A549 (cell line): ENCODE data around the gene EPN3. TPM values are rescaled to one million over a fixed set of nuclear protein-coding genes. Genes with fewer than 3 reads are reported as not detected.

Source experiments
- ATAC-seq, 2 experiments: fragments of 200-7000 bp in 1 of 2; fragments of >200 bp in 1 of 2; cut with Nextera tagmentation in 1 of 2; cut with Tn5 transposase in 1 of 2; 3 replicates each; pipeline versions ENCODE4 v1.8.0 to v1.9.1; 2018 to 2020; ENCODE audit warnings: mild to moderate bottlenecking in 1 of 2, moderate library complexity in 1 of 2
- CTCF ChIA-PET: fragments of 300-600 bp; sonication (Branson Sonifier 250); formaldehyde crosslinking; extraction: SDS; loops from one replicate; lab custom pipeline; 2021; ENCODE audit warnings: antibody characterized with exemption, inconsistent platforms; lab: Yijun Ruan, JAX
- POLR2A ChIA-PET: fragments of 350-600 bp; formaldehyde crosslinking; extraction: SDS; loops from one replicate; lab custom pipeline; 2021; ENCODE audit warnings: antibody characterized with exemption, inconsistent platforms; lab: Yijun Ruan, JAX
- DNase-seq, 2 experiments: peaks; one replicate each; pipeline versions ENCODE4 v3.0.0 to v3.0.0-alpha.2; 2011 to 2016; ENCODE audit warnings: low read depth in 1 of 2, low spot score in 1 of 2
- FAIRE-seq: peaks from 2 replicates; lab custom pipeline; 2011; peaks lifted over from hg19 to GRCh38; lab: Jason Lieb, UNC
- H3K27ac ChIP-seq, 2 experiments: fragments of >200 bp; sonication (Bioruptor Twin); formaldehyde crosslinking; 3 replicates each; pipeline ENCODE4 v1.5.1; 2016 to 2017
- H3K4me1 ChIP-seq: fragments of >200 bp; sonication (Bioruptor Twin); formaldehyde crosslinking; 3 replicates; pipeline ENCODE4 v1.6.1; 2016
- H3K4me2 ChIP-seq: fragments of >200 bp; sonication (Bioruptor Twin); formaldehyde crosslinking; 3 replicates; pipeline ENCODE4 v1.6.1; 2016
- H3K4me3 ChIP-seq: fragments of >200 bp; sonication (Bioruptor Twin); formaldehyde crosslinking; 3 replicates; pipeline ENCODE4 v1.5.1; 2016
- H3K9me3 ChIP-seq: fragments of >200 bp; sonication (Bioruptor Twin); formaldehyde crosslinking; 3 replicates; pipeline ENCODE4 v1.6.1; 2016
- ATOH8 ChIP-seq: fragments of 250-450 bp; sonication (Bioruptor Pico); IDR thresholded peaks from 2 replicates; pipeline ENCODE4 v1.5.0; 2020; ENCODE audit warnings: low read depth, mild to moderate bottlenecking, moderate library complexity
- BHLHE40 ChIP-seq: IDR thresholded peaks from 2 replicates; pipeline ENCODE4 v1.6.1; 2012; ENCODE audit warnings: low read depth, low read length, inconsistent platforms
- CBX2 ChIP-seq: fragments of 200-600 bp; sonication (generic); IDR thresholded peaks from 2 replicates; pipeline ENCODE4 v1.6.1; 2016; ENCODE audit warnings: low read depth, mild to moderate bottlenecking, borderline replicate concordance
- CEBPB ChIP-seq, 2 experiments: fragments of >200 bp in 1 of 2; sonication (Bioruptor Twin) in 1 of 2; formaldehyde crosslinking in 1 of 2; IDR thresholded peaks; 2 replicates each; pipeline ENCODE4 v1.6.1; 2012 to 2016
- CHD2 ChIP-seq: fragments of 150-350 bp; IDR thresholded peaks from 2 replicates; pipeline ENCODE4 v1.6.1; 2014; ENCODE audit warnings: low read length; ENCODE audit not compliant: partially characterized antibody
- CTCF ChIP-seq: fragments of >200 bp; sonication (Bioruptor Twin); formaldehyde crosslinking; IDR thresholded peaks from 3 replicates; pipeline ENCODE4 v1.5.1; 2016
- E2F6 ChIP-seq: IDR thresholded peaks from 2 replicates; pipeline ENCODE4 v1.6.1; 2012; ENCODE audit warnings: low read depth, borderline replicate concordance
- EHF ChIP-seq: fragments of 250-450 bp; sonication (Bioruptor Pico); IDR thresholded peaks from 2 replicates; pipeline ENCODE4 v1.5.0; 2020; ENCODE audit warnings: mild to moderate bottlenecking
- ELK1 ChIP-seq: fragments of 150-350 bp; IDR thresholded peaks from 2 replicates; pipeline ENCODE4 v1.6.1; 2014; ENCODE audit warnings: low read depth, mild to moderate bottlenecking, low read length
- ESRRA ChIP-seq: fragments of 150-350 bp; IDR thresholded peaks from 2 replicates; pipeline ENCODE4 v1.6.1; 2014; ENCODE audit warnings: mild to moderate bottlenecking, low read length, borderline replicate concordance
- FOXS1 ChIP-seq: fragments of 250-450 bp; sonication (Bioruptor Pico); IDR thresholded peaks from 2 replicates; pipeline ENCODE4 v1.5.0; 2020; ENCODE audit warnings: mild to moderate bottlenecking, moderate library complexity
- HES2 ChIP-seq: fragments of >200 bp; sonication (Bioruptor Twin); formaldehyde crosslinking; IDR thresholded peaks from 2 replicates; pipeline ENCODE4 v1.6.1; 2016
- HMGXB4 ChIP-seq: fragments of 250-450 bp; sonication (Bioruptor Pico); IDR thresholded peaks from 2 replicates; pipeline ENCODE4 v1.5.0; 2021; ENCODE audit warnings: mild to moderate bottlenecking, moderate library complexity, borderline replicate concordance
- HOXB5 ChIP-seq: fragments of 250-450 bp; sonication (Bioruptor Pico); IDR thresholded peaks from 2 replicates; pipeline ENCODE4 v1.5.0; 2020; ENCODE audit warnings: mild to moderate bottlenecking, moderate library complexity
- MAX ChIP-seq: IDR thresholded peaks from 2 replicates; pipeline ENCODE4 v1.6.1; 2012
- NFE2L2 ChIP-seq: fragments of 150-350 bp; conservative IDR thresholded peaks from 2 replicates; pipeline ENCODE4 v1.6.1; 2014; ENCODE audit warnings: low read length
- RARB ChIP-seq: fragments of 250-450 bp; sonication (Bioruptor Pico); IDR thresholded peaks from 2 replicates; pipeline ENCODE4 v1.8.0; 2021; ENCODE audit warnings: mild to moderate bottlenecking, moderate library complexity
- RCOR1 ChIP-seq: fragments of 150-350 bp; IDR thresholded peaks from 2 replicates; pipeline ENCODE4 v1.6.1; 2014; ENCODE audit warnings: antibody characterized with exemption, low read length, low read depth
- SMC3 ChIP-seq: fragments of >200 bp; sonication (Bioruptor Twin); formaldehyde crosslinking; IDR thresholded peaks from 3 replicates; pipeline ENCODE4 v1.6.1; 2018; ENCODE audit warnings: inconsistent platforms
- SREBF2 ChIP-seq: fragments of 450-650 bp; IDR thresholded peaks from 2 replicates; pipeline ENCODE4 v1.6.1; 2014; ENCODE audit warnings: mild to moderate bottlenecking, moderate library complexity
- TFCP2L1 ChIP-seq: fragments of 250-450 bp; sonication (Bioruptor Pico); IDR thresholded peaks from 2 replicates; pipeline ENCODE4 v1.5.0; 2021; ENCODE audit warnings: mild to moderate bottlenecking
- TP53 ChIP-seq: fragments of 250-450 bp; sonication (Bioruptor Pico); IDR thresholded peaks from 2 replicates; pipeline ENCODE4 v1.5.0; 2021; ENCODE audit warnings: mild to moderate bottlenecking, moderate library complexity
- USF2 ChIP-seq: fragments of 450-650 bp; IDR thresholded peaks from 2 replicates; pipeline ENCODE4 v1.6.1; 2014; ENCODE audit warnings: antibody characterized with exemption
- ZSCAN20 ChIP-seq: fragments of 250-450 bp; sonication (Bioruptor Pico); IDR thresholded peaks from 2 replicates; pipeline ENCODE4 v1.8.0; 2022; ENCODE audit warnings: mild to moderate bottlenecking, moderate library complexity
- WGBS: methylation state at CpG from one replicate; pipeline ENCODE4 v1.1.6; 2017; ENCODE audit errors: missing lambda C conversion rate; 5-methylcytosine and 5-hydroxymethylcytosine counted together
- polyA plus RNA-seq, 4 experiments: library from polyadenylated mRNA; depleted of rRNA in 3 of 4; stranded (reverse); fragments of >200 nt; fragmentation: RNase III in 1 of 4; extraction: RNeasy Plus Mini Kit Qiagen cat#74134 plus additional on column Dnase treatment in 1 of 4; gene quantifications; 2 replicates in 3 of 4; 3 replicates in 1 of 4; pipeline ENCODE4 v1.2.3, GENCODE V29; 2011 to 2017

Gene EPN3
- polyA plus RNA-seq, 2 of the 4 experiments (the other 2 are of a cell fraction), result 0.13 to 0.18 TPM

GRCh38 chr17:50585346-50585745 is 52.8 kb downstream of the EPN3 start (continued):
- TF ChIP-seq E2F6, result no peak
- TF ChIP-seq ZSCAN20 (CRISPR knock-in tag), result no peak
- TF ChIP-seq ATOH8 (CRISPR knock-in tag), result no peak
- TF ChIP-seq NFE2L2, result no peak
- no peak for TF ChIP-seq RARB (CRISPR knock-in tag)
- no peak for TF ChIP-seq EHF
- TF ChIP-seq CBX2, result no peak
- no peak for TF ChIP-seq TP53
- no peak for TF ChIP-seq HES2
- TF ChIP-seq, all 56 proteins: peak for 0

- Histone ChIP-seq H3K4me1 (no peaks in the 10 kb centered on the region), H3K27ac (0 out of 6 replicates have a peak overlapping the region, but pooled peaks of 1 of the 2 experiments have one; percentile 5), H3K4me2 (no peak overlapping the region), H3K4me3 (no peak overlapping the region), H3K9me3 (no peaks in the 10 kb centered on the region)
- DNase-seq (no peak), FAIRE-seq (no peak), ATAC-seq (peak in 1 of 2 experiments; percentile 30; a peak in 3 of 6 replicates)
- ChIA-PET POLR2A (no interaction called here), CTCF (interaction anchor here (0.6 to 2.6 kb wide), 9 partner anchors 11 to 119 kb away, joined by 3 to 14 read pairs (median 5); partner anchors contain the start of gene CACNA1G)
- no peak for TF ChIP-seq ELK1
- TF ChIP-seq USF2, result no peak
- TF ChIP-seq BHLHE40, result no peak
- TF ChIP-seq CEBPB (IDR thresholded peaks at IDR 0.05), result no peak
- no peak for TF ChIP-seq FOXS1 (CRISPR knock-in tag)
- no peak for TF ChIP-seq ESRRA
- TF ChIP-seq ZSCAN20 (CRISPR knock-in tag), result no peak
- WGBS, result 74% methylated on average over 7 of the region's 8 CpGs
Measured at GRCh38 chr17:50585891-50586290, 53.4 kb downstream of the EPN3 start.

- FAIRE-seq (no peak), ATAC-seq (no peak; a peak in 1 of 6 replicates)
- CTCF ChIA-PET, result interaction anchor here (0.6 to 2.6 kb wide), 9 partner anchors 12 to 265 kb away, joined by 3 to 14 read pairs (median 4); partner anchors contain the start of gene CACNA1G
Measured at GRCh38 chr17:50586421-50587247, 54.1 kb downstream of the EPN3 start.

More at GRCh38 chr17:50586421-50587247, 54.1 kb downstream of the EPN3 start:
- H3K4me1 ChIP-seq, result no peaks in the 10 kb centered on the region
- H3K9me3 ChIP-seq, result no peaks in the 10 kb centered on the region
- no peak overlapping the region for H3K4me2 ChIP-seq
- 0 out of 6 replicates have a peak overlapping the region, but pooled peaks of 1 of the 2 experiments have one; percentile 5 for H3K27ac ChIP-seq
- WGBS, result 88% methylated on average over 9 of the region's 9 CpGs
- no peak for TF ChIP-seq SMC3
- no peak for TF ChIP-seq RCOR1
- TF ChIP-seq CEBPB (IDR thresholded peaks at IDR 0.05), result no peak
- TF ChIP-seq ESRRA, result no peak
- TF ChIP-seq HMGXB4, result no peak
- no peak for TF ChIP-seq HOXB5 (CRISPR knock-in tag)
- TF ChIP-seq MAX, result no peak
- TF ChIP-seq CHD2, result no peak
- no peak for TF ChIP-seq CTCF
- TF ChIP-seq TFCP2L1 (CRISPR knock-in tag), result no peak
- TF ChIP-seq SREBF2, result no peak
- H3K4me3 ChIP-seq, result no peak overlapping the region
- POLR2A ChIA-PET, result interaction anchor here (0.8 kb wide), 1 partner anchor 133 kb away, joined by 3 read pairs; the partner anchor contains the start of gene LUC7L3
- DNase-seq, result no peak
